Upper lobe of left lung (tissue), 4 donors: Measurements from ENCODE around the gene GRAP.
"Not testable (repeated sequence)": the region's sequence is repeated elsewhere in the genome, so short reads cannot be mapped to it uniquely, and the experiment has no call there.

Experiments
- CTCF ChIP-seq, 6 experiments: fragments of 450-650 bp in 4 of 6; fragments of 200-600 bp in 2 of 6; sonication (generic) in 2 of 6; IDR thresholded peaks; one replicate each; pipeline ENCODE4 v1.5.1; 2016 to 2019; ENCODE audit warnings: antibody characterized with exemption in 6 of 6
- POLR2A ChIP-seq, 4 donors: fragments of 450-650 bp; IDR thresholded peaks; one replicate each; pipeline ENCODE4 v1.5.1; 2016 to 2017; ENCODE audit warnings: antibody characterized with exemption in 4 of 4, mild to moderate bottlenecking in 2 of 4

DNA sequence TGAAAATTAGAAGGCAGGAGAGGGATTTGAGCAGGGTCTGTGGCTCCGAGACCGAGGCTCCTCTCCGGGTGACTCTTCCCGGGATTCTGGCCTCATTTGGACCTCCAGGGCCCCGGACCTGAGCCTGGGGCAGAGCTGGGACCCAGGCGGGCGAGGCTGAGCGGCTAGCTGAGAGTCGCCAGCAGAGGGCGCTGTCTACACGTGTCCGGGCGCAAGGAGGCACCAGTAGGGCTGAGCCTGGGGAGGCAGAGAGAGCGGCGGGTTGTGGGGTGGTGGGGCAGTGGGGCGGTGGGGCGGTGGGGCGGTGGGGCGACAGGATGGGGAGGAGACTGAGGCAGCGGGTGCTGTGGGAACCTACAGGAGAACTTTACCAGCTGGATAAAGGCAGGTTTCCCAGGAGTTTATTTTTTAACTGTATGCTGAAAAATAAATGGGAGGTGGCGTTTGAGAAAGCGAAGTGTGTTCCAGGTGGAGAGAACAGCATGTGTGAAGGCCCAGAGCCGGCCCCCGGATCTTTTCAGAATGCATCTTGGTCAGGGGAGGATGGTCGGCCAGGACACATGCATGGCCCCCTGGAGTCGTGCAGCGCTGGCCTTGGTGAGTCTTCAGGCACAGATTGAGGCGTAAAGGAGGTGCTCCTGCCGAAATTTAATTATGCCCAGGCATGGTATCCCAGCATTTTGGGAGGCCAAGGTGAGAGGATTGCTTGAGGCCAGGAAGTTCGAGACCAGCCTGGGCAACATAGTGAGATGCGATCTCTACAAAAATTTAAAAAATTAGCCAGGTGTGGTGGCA lies 29.8 kb upstream of the GRAP start:
- TF ChIP-seq CTCF, POLR2A (IDR thresholded peaks at IDR 0.05): not testable (repeated sequence)
